ENCODE data around the gene CDC42BPA. TPM values are rescaled to one million over a fixed set of nuclear protein-coding genes. Genes with fewer than 3 reads are reported as not detected.

CDC42BPA gene
- total and polyA plus RNA-seq, 9 of the 15 experiments (the other 6 are each of a cell fraction or from before 2014, with no cell fraction given), result 8.0 to 77.5 (median 52.1) TPM

GRCh38 chr1:226965581-226966440 lies 352.5 kb downstream of the CDC42BPA start (continued):
- TF ChIP-seq XRCC4 (IDR thresholded peaks at IDR 0.05; ENCODE audit: extremely low read depth, insufficient read depth, insufficient read length) (no peak), TAF9B (IDR thresholded peaks at IDR 0.05; ENCODE audit: partially characterized antibody) (no peak), ZNF140 (CRISPR knock-in tag; IDR thresholded peaks at IDR 0.05) (no peak), PTBP1 (IDR thresholded peaks at IDR 0.05; ENCODE audit: low read depth, low read length) (no peak), POLR2B (IDR thresholded peaks at IDR 0.05; ENCODE audit: low read depth, partially characterized antibody) (no peak), PML (IDR thresholded peaks at IDR 0.05; ENCODE audit: low read length) (no peak), E2F3 (CRISPR knock-in tag; IDR thresholded peaks at IDR 0.05) (no peak)

GRCh38 chr1:226964611-226965486 lies 353.4 kb downstream of the CDC42BPA start:
- in situ Hi-C loops (cut with MboI), result no loop called here
- 90% methylated on average over 25 of the region's 29 CpGs for WGBS (ENCODE audit: insufficient coverage, low coverage, missing lambda C conversion rate)
- peaks cover 5% of the 10 kb centered on the region; the same call in 2 of the 3 replicates for H3K79me2 ChIP-seq (ENCODE audit: control insufficient read depth, insufficient read depth, low read length)
- no peaks in the 10 kb centered on the region for H3K27me3 ChIP-seq (ENCODE audit: control insufficient read depth in 2 of 2, insufficient read depth in 2 of 2, low read length in 2 of 2)
- H4K20me1 ChIP-seq (replicated peaks; ENCODE audit: control insufficient read depth, insufficient read depth, low read length), result no peaks in the 10 kb centered on the region
- peaks cover 5% of the 10 kb centered on the region; the same call in 1 of the 3 replicates for H3K36me3 ChIP-seq (ENCODE audit: control insufficient read depth, insufficient read depth, low read length)
- H2AFZ ChIP-seq (ENCODE audit: low read depth, low read length), result no peak overlapping the region
- no peak overlapping the region for H3K4me2 ChIP-seq (ENCODE audit: insufficient read depth, low read length)
- H3K4me1 ChIP-seq (replicated peaks in 1 of 2; ENCODE audit: control insufficient read depth in 2 of 2, insufficient read depth in 2 of 2, low read length in 2 of 2), result peaks cover 0 to 21% of the 10 kb centered on the region in 2 experiments; a peak in 3 of 5 replicates
- intact Hi-C loops (cut with micrococcal nuclease), result no loop called here
- peak overlapping the region in 1 of 2 experiments; percentile 31; a peak in 1 of 4 replicates for H3K9ac ChIP-seq (ENCODE audit: insufficient read depth in 1 of 2, low read depth in 2 of 2, low read length in 2 of 2)
- H3K9me1 ChIP-seq (ENCODE audit: control insufficient read depth, insufficient read depth, low read length), result no peaks in the 10 kb centered on the region
- DNase-seq (ENCODE audit: extremely low read depth in 1 of 4, low spot score in 3 of 4) (no peak), ATAC-seq (no peak), FAIRE-seq (no peak)
- 0 out of 2 replicates have a peak, but pooled peaks cover under 1% of the 10 kb centered on the region for H3K9me3 ChIP-seq (replicated peaks; ENCODE audit: control insufficient read depth, insufficient read depth, low read depth, low read length)
- no peak overlapping the region for H3K4me3 ChIP-seq
- CTCF ChIA-PET (ENCODE audit: low intra/inter-chr PET ratio), result no interaction called here
- no TSS peak for BruUV-seq (replicated peaks)
- POLR2A ChIA-PET, result interaction anchor here (0.6 to 1.5 kb wide), 5 partner anchors 11 to 1454 kb away, joined by 3 to 9 read pairs (median 4); no protein-coding TSS in a partner anchor
- TF ChIP-seq ZNF584 (CRISPR knock-in tag; IDR thresholded peaks at IDR 0.05; ENCODE audit: low read depth), result no peak
- no peak for TF ChIP-seq SREBF2 (CRISPR knock-in tag; IDR thresholded peaks at IDR 0.05)
- no peak overlapping the region for H3K27ac ChIP-seq (ENCODE audit: extremely low read depth, low read depth, low read length)
